ENCODE data around the gene PEAR1. TPM values are rescaled to one million over a fixed set of nuclear protein-coding genes. Genes with fewer than 3 reads are reported as not detected.

The PEAR1 gene
- total RNA-seq, 2 donors from 2014 or later, result 31.0 to 34.9 TPM

- Histone ChIP-seq H3K4me3 (no peak overlapping the region), H3K9me3 (no peaks in the 10 kb centered on the region), H3K36me3 (peaks cover 4% of the 10 kb centered on the region), H3K27ac (no peak overlapping the region), H3K27me3 (replicated peaks; ENCODE audit: insufficient read depth) (no peaks in the 10 kb centered on the region), H3K4me1 (ENCODE audit: control insufficient read depth in 1 of 2, low read depth in 2 of 2) (no peaks in the 10 kb centered on the region)
- ATAC-seq (ENCODE audit: insufficient number of reproducible peaks, low FRiP score, low read depth), result no peak
- TF ChIP-seq, protein P1, sequence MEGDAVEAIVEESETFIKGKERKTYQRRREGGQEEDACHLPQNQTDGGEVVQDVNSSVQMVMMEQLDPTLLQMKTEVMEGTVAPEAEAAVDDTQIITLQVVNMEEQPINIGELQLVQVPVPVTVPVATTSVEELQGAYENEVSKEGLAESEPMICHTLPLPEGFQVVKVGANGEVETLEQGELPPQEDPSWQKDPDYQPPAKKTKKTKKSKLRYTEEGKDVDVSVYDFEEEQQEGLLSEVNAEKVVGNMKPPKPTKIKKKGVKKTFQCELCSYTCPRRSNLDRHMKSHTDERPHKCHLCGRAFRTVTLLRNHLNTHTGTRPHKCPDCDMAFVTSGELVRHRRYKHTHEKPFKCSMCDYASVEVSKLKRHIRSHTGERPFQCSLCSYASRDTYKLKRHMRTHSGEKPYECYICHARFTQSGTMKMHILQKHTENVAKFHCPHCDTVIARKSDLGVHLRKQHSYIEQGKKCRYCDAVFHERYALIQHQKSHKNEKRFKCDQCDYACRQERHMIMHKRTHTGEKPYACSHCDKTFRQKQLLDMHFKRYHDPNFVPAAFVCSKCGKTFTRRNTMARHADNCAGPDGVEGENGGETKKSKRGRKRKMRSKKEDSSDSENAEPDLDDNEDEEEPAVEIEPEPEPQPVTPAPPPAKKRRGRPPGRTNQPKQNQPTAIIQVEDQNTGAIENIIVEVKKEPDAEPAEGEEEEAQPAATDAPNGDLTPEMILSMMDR (IDR thresholded peaks at IDR 0.05), result no peak
- DNase-seq (ENCODE audit: low spot score), result no peak
Measured at GRCh38 chr1:156908955-156909354, 15.4 kb downstream of the PEAR1 start.

GRCh38 chr1:156909671-156910070, 16.2 kb downstream of the PEAR1 start:
- no peak for ATAC-seq (ENCODE audit: insufficient number of reproducible peaks, low FRiP score, low read depth)
- H3K27me3 ChIP-seq (replicated peaks; ENCODE audit: insufficient read depth), result no peaks in the 10 kb centered on the region
- no peaks in the 10 kb centered on the region for H3K9me3 ChIP-seq
- TF ChIP-seq, protein P1 (IDR thresholded peaks at IDR 0.05), result no peak
- DNase-seq (ENCODE audit: low spot score), result no peak
- peaks cover 4% of the 10 kb centered on the region for H3K36me3 ChIP-seq
- H3K4me1 ChIP-seq (ENCODE audit: control insufficient read depth in 1 of 2, low read depth in 2 of 2), result no peaks in the 10 kb centered on the region
- H3K27ac ChIP-seq, result no peak overlapping the region
- no peak overlapping the region for H3K4me3 ChIP-seq

DNA sequence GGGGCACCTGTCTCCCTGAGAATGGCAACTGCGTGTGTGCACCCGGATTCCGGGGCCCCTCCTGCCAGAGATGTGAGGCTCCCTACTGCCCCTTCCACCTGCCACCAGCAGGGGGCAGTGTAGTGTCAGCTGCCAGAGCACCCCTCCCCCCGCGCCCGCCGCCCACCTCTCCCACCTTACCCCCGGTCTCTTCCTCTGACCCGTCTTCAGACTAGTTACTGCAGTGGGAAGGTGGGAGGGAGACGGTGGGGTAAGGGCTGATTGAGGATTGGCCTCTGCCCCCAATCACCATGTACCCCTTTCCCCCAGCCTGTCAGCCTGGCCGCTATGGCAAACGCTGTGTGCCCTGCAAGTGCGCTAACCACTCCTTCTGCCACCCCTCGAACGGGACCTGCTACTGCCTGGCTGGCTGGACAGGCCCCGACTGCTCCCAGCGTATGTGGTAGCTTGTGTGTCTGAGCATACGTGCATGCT, 16.8 kb downstream of the PEAR1 start:
- Histone ChIP-seq H3K9me3 (no peaks in the 10 kb centered on the region), H3K4me1 (ENCODE audit: control insufficient read depth in 1 of 2, low read depth in 2 of 2) (no peaks in the 10 kb centered on the region), H3K4me3 (no peak overlapping the region), H3K27ac (no peak overlapping the region), H3K36me3 (peaks cover 4% of the 10 kb centered on the region), H3K27me3 (replicated peaks; ENCODE audit: insufficient read depth) (no peaks in the 10 kb centered on the region)
- TF ChIP-seq, protein P1 (IDR thresholded peaks at IDR 0.05), result peak; percentile 79
- no peak for ATAC-seq (ENCODE audit: insufficient number of reproducible peaks, low FRiP score, low read depth)
- DNase-seq (ENCODE audit: low spot score), result no peak

- no peak for ATAC-seq (ENCODE audit: insufficient number of reproducible peaks, low FRiP score, low read depth)
Measured at GRCh38 chr1:156911577-156912298, 18.2 kb downstream of the PEAR1 start.

GRCh38 chr1:156912310-156912709, 18.8 kb downstream of the PEAR1 start:
- ATAC-seq (ENCODE audit: insufficient number of reproducible peaks, low FRiP score, low read depth) (no peak), DNase-seq (ENCODE audit: low spot score) (no peak)
- H3K4me1 ChIP-seq (ENCODE audit: control insufficient read depth in 1 of 2, low read depth in 2 of 2), result no peaks in the 10 kb centered on the region
- no peaks in the 10 kb centered on the region for H3K9me3 ChIP-seq
- no peak overlapping the region for H3K4me3 ChIP-seq
- peaks cover 4% of the 10 kb centered on the region for H3K36me3 ChIP-seq
- no peak overlapping the region for H3K27ac ChIP-seq
- TF ChIP-seq, protein P1 (IDR thresholded peaks at IDR 0.05), result no peak
- no peaks in the 10 kb centered on the region for H3K27me3 ChIP-seq (replicated peaks; ENCODE audit: insufficient read depth)

More at GRCh38 chr1:156911577-156912298, 18.2 kb downstream of the PEAR1 start:
- H3K27ac ChIP-seq, result no peak overlapping the region
- H3K9me3 ChIP-seq, result no peaks in the 10 kb centered on the region
- H3K36me3 ChIP-seq, result peaks cover 4% of the 10 kb centered on the region
- TF ChIP-seq, protein P1 (IDR thresholded peaks at IDR 0.05), result no peak
- H3K4me3 ChIP-seq, result no peak overlapping the region
- H3K27me3 ChIP-seq (replicated peaks; ENCODE audit: insufficient read depth), result no peaks in the 10 kb centered on the region
- no peak for DNase-seq (ENCODE audit: low spot score)
- no peaks in the 10 kb centered on the region for H3K4me1 ChIP-seq (ENCODE audit: control insufficient read depth in 1 of 2, low read depth in 2 of 2)

All from thoracic aorta (tissue), 2 donors.